ENCODE data around the gene HCST. TPM values are rescaled to one million over a fixed set of nuclear protein-coding genes. Genes with fewer than 3 reads are reported as not detected.

Gene HCST
- total RNA-seq, 1 experiment from 2014 or later = not detected

DNA sequence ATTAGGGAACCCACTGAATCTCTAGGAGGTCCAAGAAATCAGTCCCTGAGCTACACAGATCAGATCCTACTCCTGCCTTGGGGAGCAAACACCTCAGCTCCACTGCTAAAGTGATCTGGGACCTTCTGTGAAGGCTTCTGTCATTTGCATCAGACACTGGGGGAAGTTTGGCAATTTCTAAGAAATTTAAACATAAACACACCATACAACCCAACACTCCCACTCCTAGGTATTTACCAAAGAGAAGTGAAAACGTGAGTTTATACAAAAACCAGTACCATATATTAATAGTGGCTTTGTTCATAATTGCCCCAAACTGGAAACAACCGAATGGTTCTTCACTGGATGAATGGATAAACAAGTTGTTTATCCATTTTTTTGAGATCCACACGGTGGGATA lies 13.1 kb downstream of the HCST start:
- Histone ChIP-seq H3K9me3 (ENCODE audit: low read length) (no peaks in the 10 kb centered on the region), H3K36me3 (ENCODE audit: low read depth, low read length) (no peaks in the 10 kb centered on the region), H3K79me2 (ENCODE audit: low read length) (no peaks in the 10 kb centered on the region), H3K27me3 (ENCODE audit: low read length) (no peaks in the 10 kb centered on the region), H2AFZ (ENCODE audit: low read length) (no peak overlapping the region), H3K4me1 (ENCODE audit: insufficient read depth, low read length) (no peaks in the 10 kb centered on the region), H3K4me2 (ENCODE audit: low read length) (no peak overlapping the region), H4K20me1 (ENCODE audit: low read length) (no peaks in the 10 kb centered on the region), H3K9ac (ENCODE audit: low read length) (no peak overlapping the region), H3K27ac (ENCODE audit: low read length) (no peak overlapping the region), H3F3A (ENCODE audit: low read length, unreplicated experiment) (no peaks in the 10 kb centered on the region), H3K9me2 (replicated peaks; ENCODE audit: low read length) (no peaks in the 10 kb centered on the region), H3K4me3 (ENCODE audit: low read length) (no peak overlapping the region)
- BruUV-seq (replicated peaks) = no TSS peak
- intact Hi-C loops (cut with micrococcal nuclease) = no loop called here
- DNase-seq = no peak
- POLR2A ChIA-PET (ENCODE audit: unreplicated experiment) = no interaction called here
- CTCF ChIA-PET = no interaction called here
- TF ChIP-seq, protein P1, sequence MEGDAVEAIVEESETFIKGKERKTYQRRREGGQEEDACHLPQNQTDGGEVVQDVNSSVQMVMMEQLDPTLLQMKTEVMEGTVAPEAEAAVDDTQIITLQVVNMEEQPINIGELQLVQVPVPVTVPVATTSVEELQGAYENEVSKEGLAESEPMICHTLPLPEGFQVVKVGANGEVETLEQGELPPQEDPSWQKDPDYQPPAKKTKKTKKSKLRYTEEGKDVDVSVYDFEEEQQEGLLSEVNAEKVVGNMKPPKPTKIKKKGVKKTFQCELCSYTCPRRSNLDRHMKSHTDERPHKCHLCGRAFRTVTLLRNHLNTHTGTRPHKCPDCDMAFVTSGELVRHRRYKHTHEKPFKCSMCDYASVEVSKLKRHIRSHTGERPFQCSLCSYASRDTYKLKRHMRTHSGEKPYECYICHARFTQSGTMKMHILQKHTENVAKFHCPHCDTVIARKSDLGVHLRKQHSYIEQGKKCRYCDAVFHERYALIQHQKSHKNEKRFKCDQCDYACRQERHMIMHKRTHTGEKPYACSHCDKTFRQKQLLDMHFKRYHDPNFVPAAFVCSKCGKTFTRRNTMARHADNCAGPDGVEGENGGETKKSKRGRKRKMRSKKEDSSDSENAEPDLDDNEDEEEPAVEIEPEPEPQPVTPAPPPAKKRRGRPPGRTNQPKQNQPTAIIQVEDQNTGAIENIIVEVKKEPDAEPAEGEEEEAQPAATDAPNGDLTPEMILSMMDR (conservative IDR thresholded peaks at IDR 0.05; ENCODE audit: low read depth, low read length) = no peak
- no peak for TF ChIP-seq EZH2 (IDR thresholded peaks at IDR 0.05; ENCODE audit: low read length, unreplicated experiment)
- no peak for TF ChIP-seq EZH2phosphoT487 (IDR thresholded peaks at IDR 0.05; ENCODE audit: borderline replicate concordance, low read length)
- ATAC-seq = no peak

DNA sequence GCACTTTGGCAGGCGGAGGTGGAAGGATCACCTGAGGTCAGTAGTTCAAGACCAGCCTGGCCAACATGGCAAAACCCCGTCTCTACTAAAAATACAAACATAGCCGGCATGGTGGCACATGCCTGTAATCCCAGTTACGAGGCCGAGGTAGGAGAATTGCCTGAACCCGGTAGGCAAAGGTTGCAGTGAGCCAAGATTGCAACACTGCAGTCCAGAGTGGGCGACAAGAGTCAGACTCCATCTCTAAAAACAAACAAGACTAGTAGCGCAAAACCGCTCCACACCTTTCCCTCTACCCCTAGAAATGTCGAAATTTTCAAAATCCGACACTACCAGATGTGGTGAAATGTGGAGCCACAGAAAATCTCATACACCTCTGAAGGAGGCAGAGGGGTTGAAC lies 17.0 kb downstream of the HCST start:
- Histone ChIP-seq H3F3A (ENCODE audit: low read length, unreplicated experiment) (no peaks in the 10 kb centered on the region), H3K36me3 (ENCODE audit: low read depth, low read length) (no peaks in the 10 kb centered on the region), H3K79me2 (ENCODE audit: low read length) (no peaks in the 10 kb centered on the region), H3K4me3 (ENCODE audit: low read length) (no peak overlapping the region), H3K4me2 (ENCODE audit: low read length) (no peak overlapping the region), H3K9ac (ENCODE audit: low read length) (no peak overlapping the region), H3K9me2 (replicated peaks; ENCODE audit: low read length) (no peaks in the 10 kb centered on the region), H3K4me1 (ENCODE audit: insufficient read depth, low read length) (no peaks in the 10 kb centered on the region), H4K20me1 (ENCODE audit: low read length) (no peaks in the 10 kb centered on the region), H2AFZ (ENCODE audit: low read length) (no peak overlapping the region), H3K27me3 (ENCODE audit: low read length) (no peaks in the 10 kb centered on the region), H3K9me3 (ENCODE audit: low read length) (no peaks in the 10 kb centered on the region), H3K27ac (ENCODE audit: low read length) (no peak overlapping the region)
- POLR2A ChIA-PET (ENCODE audit: unreplicated experiment) = no interaction called here
- no peak for DNase-seq
- intact Hi-C loops (cut with micrococcal nuclease) = no loop called here
- ATAC-seq = no peak
- BruUV-seq (replicated peaks) = no TSS peak
- TF ChIP-seq, protein P1 (conservative IDR thresholded peaks at IDR 0.05; ENCODE audit: low read depth, low read length) = no peak
- TF ChIP-seq EZH2phosphoT487 (IDR thresholded peaks at IDR 0.05; ENCODE audit: borderline replicate concordance, low read length) (no peak), EZH2 (IDR thresholded peaks at IDR 0.05; ENCODE audit: low read length, unreplicated experiment) (no peak)
- CTCF ChIA-PET = no interaction called here

GRCh38 chr19:35921012-35921411 lies 18.7 kb downstream of the HCST start:
- Histone ChIP-seq H3K27me3 (ENCODE audit: low read length) (no peaks in the 10 kb centered on the region), H3F3A (ENCODE audit: low read length, unreplicated experiment) (no peaks in the 10 kb centered on the region), H3K4me2 (ENCODE audit: low read length) (no peak overlapping the region), H3K36me3 (ENCODE audit: low read depth, low read length) (no peaks in the 10 kb centered on the region), H4K20me1 (ENCODE audit: low read length) (no peaks in the 10 kb centered on the region), H3K4me1 (ENCODE audit: insufficient read depth, low read length) (no peaks in the 10 kb centered on the region), H3K79me2 (ENCODE audit: low read length) (no peaks in the 10 kb centered on the region), H3K9me3 (ENCODE audit: low read length) (no peaks in the 10 kb centered on the region), H3K9me2 (replicated peaks; ENCODE audit: low read length) (no peaks in the 10 kb centered on the region), H2AFZ (ENCODE audit: low read length) (no peak overlapping the region), H3K9ac (ENCODE audit: low read length) (no peak overlapping the region), H3K27ac (ENCODE audit: low read length) (no peak overlapping the region), H3K4me3 (ENCODE audit: low read length) (no peak overlapping the region)
- ChIA-PET CTCF (no interaction called here), POLR2A (ENCODE audit: unreplicated experiment) (no interaction called here)
- intact Hi-C loops (cut with micrococcal nuclease) = no loop called here
- ATAC-seq (no peak), DNase-seq (no peak)
- TF ChIP-seq EZH2 (IDR thresholded peaks at IDR 0.05; ENCODE audit: low read length, unreplicated experiment) (no peak), EZH2phosphoT487 (IDR thresholded peaks at IDR 0.05; ENCODE audit: borderline replicate concordance, low read length) (no peak)
- TF ChIP-seq, protein P1 (conservative IDR thresholded peaks at IDR 0.05; ENCODE audit: low read depth, low read length) = no peak
- BruUV-seq (replicated peaks) = no TSS peak
